ENCODE measurements around the gene DLGAP1. TPM values are rescaled to one million over a fixed set of nuclear protein-coding genes. Genes with fewer than 3 reads are reported as not detected.

Gene DLGAP1
- total and polyA plus RNA-seq, 9 donors: 2.0 to 42.7 (median 3.8) TPM

DNA sequence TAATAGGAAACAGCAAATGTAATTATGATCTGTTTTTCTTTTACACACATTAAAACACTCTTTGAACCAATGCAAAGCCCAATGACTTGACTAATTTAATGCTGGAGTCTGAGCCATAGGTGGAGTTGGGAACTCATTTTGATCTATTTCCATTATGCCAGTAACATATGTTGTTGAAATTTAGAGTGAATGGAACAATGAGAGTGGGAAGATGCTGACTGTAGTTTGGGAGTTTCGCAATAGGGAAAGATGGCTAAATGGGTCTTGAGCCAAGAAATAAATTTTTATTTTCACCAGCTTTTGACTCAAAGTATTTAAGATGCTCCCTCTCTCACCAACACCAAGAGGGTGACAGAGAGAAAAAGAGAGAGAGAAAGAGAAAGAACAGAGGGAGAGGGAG, 246.7 kb downstream of the DLGAP1 start:
- no peak overlapping the region for H3K27ac ChIP-seq
- 97 to 100% (median 98%) methylated on average over 1 of the region's 1 CpG for WGBS, 3 donors
- H3K4me1 ChIP-seq (ENCODE audit: insufficient read depth): no peaks in the 10 kb centered on the region
- DNase-seq: no peak
- intact Hi-C loops (cut with DNase I): no loop called here
- no peaks in the 10 kb centered on the region for H3K36me3 ChIP-seq
- TF ChIP-seq, protein P1, sequence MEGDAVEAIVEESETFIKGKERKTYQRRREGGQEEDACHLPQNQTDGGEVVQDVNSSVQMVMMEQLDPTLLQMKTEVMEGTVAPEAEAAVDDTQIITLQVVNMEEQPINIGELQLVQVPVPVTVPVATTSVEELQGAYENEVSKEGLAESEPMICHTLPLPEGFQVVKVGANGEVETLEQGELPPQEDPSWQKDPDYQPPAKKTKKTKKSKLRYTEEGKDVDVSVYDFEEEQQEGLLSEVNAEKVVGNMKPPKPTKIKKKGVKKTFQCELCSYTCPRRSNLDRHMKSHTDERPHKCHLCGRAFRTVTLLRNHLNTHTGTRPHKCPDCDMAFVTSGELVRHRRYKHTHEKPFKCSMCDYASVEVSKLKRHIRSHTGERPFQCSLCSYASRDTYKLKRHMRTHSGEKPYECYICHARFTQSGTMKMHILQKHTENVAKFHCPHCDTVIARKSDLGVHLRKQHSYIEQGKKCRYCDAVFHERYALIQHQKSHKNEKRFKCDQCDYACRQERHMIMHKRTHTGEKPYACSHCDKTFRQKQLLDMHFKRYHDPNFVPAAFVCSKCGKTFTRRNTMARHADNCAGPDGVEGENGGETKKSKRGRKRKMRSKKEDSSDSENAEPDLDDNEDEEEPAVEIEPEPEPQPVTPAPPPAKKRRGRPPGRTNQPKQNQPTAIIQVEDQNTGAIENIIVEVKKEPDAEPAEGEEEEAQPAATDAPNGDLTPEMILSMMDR (IDR thresholded peaks at IDR 0.05): no peak
- TF ChIP-seq EP300 (IDR thresholded peaks at IDR 0.05) (no peak), POLR2A (IDR thresholded peaks at IDR 0.05) (no peak)
- no peaks in the 10 kb centered on the region for H3K27me3 ChIP-seq
- no peak overlapping the region for H3K4me3 ChIP-seq
- H3K9me3 ChIP-seq: no peaks in the 10 kb centered on the region

DNA sequence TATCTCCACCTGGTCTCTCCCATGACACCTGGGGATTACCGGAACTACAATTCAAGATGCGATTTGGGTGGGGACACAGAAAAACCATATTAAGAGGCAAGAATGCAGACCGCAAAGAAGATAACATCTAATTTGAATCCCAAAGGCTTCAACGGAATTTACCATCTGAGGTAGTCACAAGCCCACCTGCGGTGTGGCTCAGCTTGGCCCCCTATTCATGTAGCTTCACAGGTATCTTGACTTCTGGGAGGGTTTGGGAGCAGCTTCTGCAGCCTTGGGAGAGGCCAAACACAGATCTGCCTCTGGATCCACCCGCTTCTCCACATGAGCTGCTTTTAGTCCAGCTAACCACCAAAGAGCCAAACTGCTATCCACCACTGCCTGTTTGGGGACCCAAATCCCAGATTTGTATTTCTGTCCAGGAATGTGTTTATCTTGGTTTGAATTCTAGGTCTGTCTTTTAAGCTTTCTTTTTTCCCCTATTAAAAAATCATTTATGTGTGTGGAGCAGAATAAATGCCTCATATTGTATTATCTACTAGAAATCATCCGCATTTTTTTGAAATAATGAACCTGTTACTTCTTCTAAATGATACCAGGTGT, 247.6 kb downstream of the DLGAP1 start:
- no peaks in the 10 kb centered on the region for H3K9me3 ChIP-seq
- no peak overlapping the region for H3K4me3 ChIP-seq
- WGBS, 3 donors: 87 to 95% (median 93%) methylated on average over 7 of the region's 7 CpGs
- no peak overlapping the region for H3K27ac ChIP-seq
- no peaks in the 10 kb centered on the region for H3K36me3 ChIP-seq
- DNase-seq: no peak
- intact Hi-C loops (cut with DNase I): no loop called here
- no peaks in the 10 kb centered on the region for H3K4me1 ChIP-seq (ENCODE audit: insufficient read depth)
- H3K27me3 ChIP-seq: no peaks in the 10 kb centered on the region
- TF ChIP-seq, protein P1 (IDR thresholded peaks at IDR 0.05): no peak
- TF ChIP-seq POLR2A (IDR thresholded peaks at IDR 0.05) (no peak), EP300 (IDR thresholded peaks at IDR 0.05) (no peak)

DNA sequence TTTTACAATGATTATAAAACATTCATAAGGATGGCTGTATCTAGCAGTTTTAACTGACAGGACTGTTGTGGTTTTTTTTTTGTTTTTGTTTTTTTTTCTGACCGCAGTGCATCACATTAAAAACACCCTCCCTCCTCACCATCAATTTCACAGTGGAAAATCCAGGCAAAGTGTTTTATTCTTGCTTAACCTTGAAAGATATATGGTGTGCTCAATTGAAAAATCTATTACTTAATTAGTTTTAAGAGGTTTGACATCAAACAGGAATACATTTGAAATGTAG, 250.7 kb downstream of the DLGAP1 start:
- WGBS, 3 donors: 5 to 18% (median 11%) methylated on average over 1 of the region's 1 CpG
- H3K4me1 ChIP-seq (ENCODE audit: insufficient read depth): no peaks in the 10 kb centered on the region
- H3K27me3 ChIP-seq: no peaks in the 10 kb centered on the region
- intact Hi-C loops (cut with DNase I): no loop called here
- no peaks in the 10 kb centered on the region for H3K36me3 ChIP-seq
- DNase-seq: no peak
- no peak overlapping the region for H3K27ac ChIP-seq
- no peaks in the 10 kb centered on the region for H3K9me3 ChIP-seq
- no peak for TF ChIP-seq EP300 (IDR thresholded peaks at IDR 0.05)
- TF ChIP-seq, protein P1 (IDR thresholded peaks at IDR 0.05): no peak
- no peak for TF ChIP-seq POLR2A (IDR thresholded peaks at IDR 0.05)
- H3K4me3 ChIP-seq: no peak overlapping the region

DNA sequence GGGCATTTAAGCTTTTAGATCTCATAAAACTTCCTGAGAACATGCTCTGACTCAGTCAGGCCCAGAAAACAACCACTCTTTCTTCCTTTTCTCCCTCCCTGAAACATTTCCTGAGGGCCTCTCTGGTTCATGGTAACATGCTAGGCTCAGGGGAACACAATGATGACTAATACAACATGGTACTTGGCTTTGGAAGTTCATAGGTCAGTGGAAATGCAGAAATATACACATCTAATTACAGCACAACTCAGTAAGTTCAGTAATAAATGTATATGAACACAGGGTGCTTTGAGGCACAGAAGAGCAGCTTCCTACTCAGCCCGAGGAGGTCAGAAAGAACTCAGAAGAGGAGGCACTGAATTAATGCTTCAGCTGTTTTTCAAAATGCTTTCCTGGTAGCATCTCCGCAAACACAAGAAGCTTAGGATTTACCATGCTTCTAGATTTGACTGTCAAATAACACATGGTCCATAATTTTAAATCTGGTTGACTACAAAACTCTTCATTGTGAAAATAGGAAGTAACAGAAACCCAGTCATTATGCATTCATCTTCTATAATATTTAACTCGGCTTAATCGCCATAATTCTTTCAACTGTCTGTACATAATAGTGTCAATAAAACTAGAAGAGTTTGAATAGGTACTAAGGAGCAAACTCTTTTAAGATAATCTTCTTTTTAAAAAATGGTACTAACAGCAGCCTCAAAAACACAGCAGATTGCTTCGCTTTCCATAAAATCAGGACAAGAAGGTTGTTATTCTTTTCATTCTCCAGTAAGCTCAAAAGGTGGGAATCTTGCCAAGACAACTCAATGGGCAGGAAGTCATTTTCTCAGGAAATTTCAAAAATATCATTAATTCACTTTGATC, 251.3 kb downstream of the DLGAP1 start:
- no peaks in the 10 kb centered on the region for H3K27me3 ChIP-seq
- H3K9me3 ChIP-seq: no peaks in the 10 kb centered on the region
- no peak for DNase-seq
- intact Hi-C loops (cut with DNase I): no loop called here
- no peak overlapping the region for H3K4me3 ChIP-seq
- WGBS, 3 donors: 54 to 67% (median 58%) methylated on average over 5 of the region's 5 CpGs
- TF ChIP-seq POLR2A (IDR thresholded peaks at IDR 0.05) (no peak), EP300 (IDR thresholded peaks at IDR 0.05) (no peak)
- TF ChIP-seq, protein P1 (IDR thresholded peaks at IDR 0.05): no peak
- H3K27ac ChIP-seq: no peak overlapping the region
- no peaks in the 10 kb centered on the region for H3K36me3 ChIP-seq
- H3K4me1 ChIP-seq (ENCODE audit: insufficient read depth): no peaks in the 10 kb centered on the region
